CD4-positive, alpha-beta T cell treated with Interleukin-21 for 1 hour (primary cell): ENCODE data around the gene IBTK.
"Not testable (repeated sequence)": the region's sequence is repeated elsewhere in the genome, so short reads cannot be mapped to it uniquely, and the experiment has no call there.

ENCODE experiments used
- DNase-seq: peaks from one replicate; pipeline ENCODE4 v3.0.0-alpha.2; 2020

IBTK gene

GRCh38 chr6:82245376-82245775 lies 2.2 kb downstream of the IBTK start:
- no peak for DNase-seq

- no peak for DNase-seq
Observed at GRCh38 chr6:82243884-82244283, 3.7 kb downstream of the IBTK start.

GRCh38 chr6:82240186-82240585 lies 7.4 kb downstream of the IBTK start:
- DNase-seq: no peak

- no peak for DNase-seq
Observed at GRCh38 chr6:82239597-82239996, 7.9 kb downstream of the IBTK start.

GRCh38 chr6:82237013-82237412 lies 10.5 kb downstream of the IBTK start:
- DNase-seq: no peak

- DNase-seq: no peak
Observed at GRCh38 chr6:82227770-82228169, 19.8 kb downstream of the IBTK start.

- DNase-seq: no peak
Observed at GRCh38 chr6:82220167-82220566, 27.4 kb downstream of the IBTK start.

- no peak for DNase-seq
Observed at GRCh38 chr6:82217018-82217586, 30.4 kb downstream of the IBTK start.

- DNase-seq: no peak
Observed at GRCh38 chr6:82216549-82216948, 31.0 kb downstream of the IBTK start.

GRCh38 chr6:82211326-82211725 lies 36.2 kb downstream of the IBTK start:
- DNase-seq: no peak

- DNase-seq: no peak
Observed at GRCh38 chr6:82208913-82209312, 38.6 kb downstream of the IBTK start.

- no peak for DNase-seq
Observed at GRCh38 chr6:82205930-82206392, 41.6 kb downstream of the IBTK start.

GRCh38 chr6:82204020-82204419 lies 43.5 kb downstream of the IBTK start:
- DNase-seq: no peak

GRCh38 chr6:82197784-82198183 lies 49.8 kb downstream of the IBTK start:
- no peak for DNase-seq

- DNase-seq: not testable (repeated sequence)
Observed at GRCh38 chr6:82197245-82197644, 50.3 kb downstream of the IBTK start.

- no peak for DNase-seq
Observed at GRCh38 chr6:82196161-82196560, 51.4 kb downstream of the IBTK start.

GRCh38 chr6:82195619-82196018 lies 51.9 kb downstream of the IBTK start:
- no peak for DNase-seq

- DNase-seq: no peak
Observed at GRCh38 chr6:82185948-82186535, 61.5 kb downstream of the IBTK start.

GRCh38 chr6:82183642-82184282 lies 63.8 kb downstream of the IBTK start:
- no peak for DNase-seq

GRCh38 chr6:82182756-82183155 lies 64.8 kb downstream of the IBTK start:
- DNase-seq: no peak

GRCh38 chr6:82179415-82179814 lies 68.1 kb downstream of the IBTK start:
- DNase-seq: no peak

- DNase-seq: no peak
Observed at GRCh38 chr6:82178759-82179112, 68.8 kb downstream of the IBTK start.

- DNase-seq: no peak
Observed at GRCh38 chr6:82178077-82178758, 69.3 kb downstream of the IBTK start.

GRCh38 chr6:82176616-82177015 lies 70.9 kb downstream of the IBTK start:
- no peak for DNase-seq
